ENCODE results near the gene RAB40B.
A peak's percentile ranks its signal among the peaks of the same experiment; 100 is the strongest.
"Not testable (repeated sequence)": the region's sequence is repeated elsewhere in the genome, so short reads cannot be mapped to it uniquely, and the experiment has no call there.

The RAB40B gene

DNA sequence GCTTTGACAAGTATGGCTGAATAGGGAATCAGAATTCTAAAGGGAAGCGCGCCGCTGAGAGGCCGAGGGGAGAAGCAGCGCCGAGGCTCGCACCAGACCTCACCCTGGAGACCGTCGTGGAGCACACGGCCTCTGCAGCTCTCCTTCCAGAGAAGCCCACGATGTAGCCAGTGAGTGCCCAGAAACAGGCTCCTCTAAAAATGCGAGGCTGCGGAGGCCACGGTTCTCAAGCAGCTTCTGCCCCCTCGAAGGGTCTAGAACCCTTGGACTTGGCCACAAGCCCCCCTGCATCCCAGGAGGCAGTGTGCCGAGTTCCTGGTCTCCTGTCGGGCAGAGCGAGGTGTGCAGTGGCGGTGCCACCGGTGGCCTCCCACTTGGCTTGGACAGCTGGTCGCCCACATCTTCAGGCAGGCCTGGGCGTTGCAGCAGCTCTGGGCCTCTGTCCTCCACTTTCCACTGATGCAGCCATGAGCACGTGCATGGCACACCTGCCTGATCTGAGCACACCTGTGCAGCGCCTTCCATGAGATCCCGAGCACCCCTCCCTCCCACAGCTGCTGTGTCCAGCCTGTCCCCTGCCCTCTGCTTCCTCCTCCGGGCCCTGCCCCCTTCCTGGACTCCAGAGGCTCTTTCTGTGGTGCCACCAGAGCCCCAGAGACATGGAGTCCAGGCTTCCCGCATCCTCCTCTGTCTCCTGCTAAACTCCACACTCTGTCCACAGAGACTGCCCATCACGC, 31.4 kb downstream of the RAB40B start:
- DNase-seq, result no peak

DNA sequence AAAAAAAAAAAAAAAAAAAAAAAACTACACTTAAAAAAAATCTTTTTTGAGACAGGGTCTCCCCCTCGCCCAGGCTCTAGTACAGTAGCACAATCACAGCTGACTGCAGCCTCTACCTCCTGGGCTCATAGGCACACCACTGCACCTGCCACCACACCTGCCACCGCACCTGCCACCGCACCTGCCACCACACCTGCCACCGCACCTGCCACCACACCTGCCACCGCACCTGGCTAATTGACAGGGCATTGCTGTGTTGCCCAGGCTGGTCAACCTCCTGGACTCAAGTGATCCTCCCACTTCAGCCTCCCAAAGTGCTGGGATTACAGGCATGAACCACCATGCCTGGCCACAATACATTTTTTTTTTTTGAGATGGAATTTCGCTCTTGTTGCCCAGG, 32.6 kb downstream of the RAB40B start:
- no peak for DNase-seq

DNA sequence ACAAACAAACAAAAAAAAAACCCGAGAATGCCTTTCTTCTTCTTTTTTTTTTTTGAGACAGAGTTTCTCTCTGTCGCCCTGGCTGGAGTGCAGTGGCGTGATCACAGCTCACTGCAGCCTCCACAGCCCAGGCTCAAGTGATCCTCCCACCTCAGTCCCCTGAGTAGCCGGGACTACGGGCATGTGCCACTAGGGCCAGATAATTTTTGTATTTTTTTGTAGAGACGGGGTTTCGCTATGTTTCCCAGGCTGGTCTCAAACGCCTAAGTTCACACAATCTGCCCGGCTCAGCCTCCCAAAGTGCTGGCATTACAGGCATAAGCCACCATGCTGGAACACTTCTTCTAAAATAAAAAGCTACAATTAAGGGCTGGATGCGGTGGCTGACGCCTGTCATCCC, 33.3 kb downstream of the RAB40B start:
- no peak for DNase-seq

DNA sequence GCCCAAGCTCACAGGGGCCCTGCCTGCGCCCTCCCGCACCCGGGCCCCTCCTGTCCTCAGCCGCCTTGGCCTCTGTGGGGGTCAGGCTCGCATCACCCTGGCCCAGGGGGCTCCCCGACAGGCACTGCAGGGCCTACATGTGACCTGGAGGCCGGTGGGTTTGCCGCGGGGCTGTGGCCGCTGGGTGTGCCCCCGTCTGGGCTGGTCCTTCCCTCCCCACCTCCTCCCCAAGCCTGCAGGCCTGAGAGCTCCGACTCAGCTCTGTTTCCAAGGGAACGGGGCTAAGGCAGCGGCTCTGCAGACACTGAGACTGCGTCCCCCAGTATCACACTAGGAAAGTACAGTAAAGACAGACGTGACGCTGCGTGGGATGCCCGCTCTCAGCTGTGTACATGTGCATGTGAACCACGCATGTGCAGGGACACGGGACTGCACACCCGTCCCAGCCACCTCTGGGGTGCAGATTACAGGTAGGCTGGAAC, 33.8 kb downstream of the RAB40B start:
- DNase-seq, result no peak

DNA sequence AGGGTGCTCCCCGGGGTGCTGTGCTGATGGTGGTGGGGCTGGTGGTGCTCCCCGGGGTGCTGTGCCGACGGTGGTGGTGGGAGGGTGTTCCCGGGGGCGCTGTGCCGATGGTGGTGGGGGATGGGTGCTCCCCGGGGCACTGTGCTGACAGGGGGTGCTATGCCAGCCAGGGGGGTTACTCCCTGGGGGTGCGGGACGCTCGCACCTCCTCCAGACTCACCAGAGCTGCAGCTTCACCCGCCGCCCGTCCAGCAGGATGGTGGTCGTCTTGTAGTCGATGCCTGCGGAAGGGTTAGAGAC, 34.3 kb downstream of the RAB40B start:
- DNase-seq, result no peak

DNA sequence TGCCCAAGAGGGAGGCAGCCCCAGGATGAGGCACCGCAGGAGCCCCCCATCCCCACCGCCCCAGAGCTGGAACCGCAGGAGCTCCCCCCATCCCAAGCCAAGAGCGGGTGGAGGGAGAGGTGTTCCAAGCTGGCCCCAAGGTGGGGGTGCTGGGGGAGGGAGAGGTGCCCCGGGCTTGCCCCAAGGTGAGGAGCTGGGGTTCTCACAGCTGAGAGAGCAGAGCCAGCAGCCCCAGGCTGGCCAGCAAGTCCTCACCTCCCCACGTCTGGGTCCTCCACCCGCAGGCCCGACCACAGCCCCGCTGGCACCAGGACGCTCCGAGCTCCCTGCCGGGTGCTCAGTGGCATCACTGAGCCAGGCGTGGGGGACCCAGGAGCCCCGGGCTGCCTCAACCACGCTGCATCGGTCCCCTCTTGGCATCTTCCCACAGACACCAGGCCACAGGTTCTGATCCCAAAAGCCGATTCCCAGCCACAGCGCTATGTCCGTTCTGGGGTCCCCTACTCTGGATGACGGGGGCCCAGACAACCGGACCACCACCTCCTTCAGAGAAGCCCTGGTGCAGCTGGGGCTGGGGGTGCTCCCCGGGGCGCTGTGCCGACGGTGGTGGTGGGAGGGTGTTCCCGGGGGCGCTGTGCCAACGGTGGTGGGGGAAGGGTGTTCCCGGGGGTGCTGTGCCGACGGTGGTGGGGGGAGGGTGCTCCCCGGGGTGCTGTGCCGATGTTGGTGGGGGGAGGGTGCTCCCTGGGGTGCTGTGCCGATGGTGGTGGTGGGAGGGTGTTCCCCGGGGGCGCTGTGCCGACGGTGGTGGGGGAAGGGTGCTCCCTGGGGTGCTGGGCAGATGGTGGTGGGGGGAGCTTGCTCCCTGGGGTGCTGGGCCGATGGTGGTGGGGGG, 34.9 kb downstream of the RAB40B start:
- DNase-seq, result no peak

DNA sequence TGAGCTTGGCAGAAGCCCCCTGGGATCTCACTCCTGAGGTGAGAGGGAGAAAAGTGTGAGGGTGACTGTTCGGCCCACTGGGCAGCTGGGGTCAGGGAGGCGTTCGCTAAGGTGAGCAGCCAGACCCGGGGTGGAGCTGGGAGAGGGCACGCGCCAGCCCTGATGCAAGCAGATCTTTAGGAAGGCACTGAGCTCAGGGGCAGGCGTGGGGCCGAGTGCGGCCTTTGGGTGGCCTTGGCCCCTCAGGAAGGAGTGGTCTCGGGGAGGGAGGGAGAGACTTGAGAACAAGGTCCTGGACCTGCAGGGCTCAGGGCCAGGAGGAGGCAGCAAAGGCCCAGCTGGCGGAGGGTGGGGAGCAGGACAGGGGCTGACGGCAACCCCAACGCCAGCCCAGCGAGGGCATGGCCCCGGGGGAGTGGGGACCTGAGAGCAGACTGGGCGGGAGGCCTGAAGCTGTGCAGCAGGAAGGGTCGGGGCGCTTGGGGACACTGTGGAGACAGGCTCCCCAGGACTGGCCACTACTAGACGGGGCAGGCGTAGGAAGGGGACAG, 35.7 kb downstream of the RAB40B start:
- DNase-seq, result no peak

DNA sequence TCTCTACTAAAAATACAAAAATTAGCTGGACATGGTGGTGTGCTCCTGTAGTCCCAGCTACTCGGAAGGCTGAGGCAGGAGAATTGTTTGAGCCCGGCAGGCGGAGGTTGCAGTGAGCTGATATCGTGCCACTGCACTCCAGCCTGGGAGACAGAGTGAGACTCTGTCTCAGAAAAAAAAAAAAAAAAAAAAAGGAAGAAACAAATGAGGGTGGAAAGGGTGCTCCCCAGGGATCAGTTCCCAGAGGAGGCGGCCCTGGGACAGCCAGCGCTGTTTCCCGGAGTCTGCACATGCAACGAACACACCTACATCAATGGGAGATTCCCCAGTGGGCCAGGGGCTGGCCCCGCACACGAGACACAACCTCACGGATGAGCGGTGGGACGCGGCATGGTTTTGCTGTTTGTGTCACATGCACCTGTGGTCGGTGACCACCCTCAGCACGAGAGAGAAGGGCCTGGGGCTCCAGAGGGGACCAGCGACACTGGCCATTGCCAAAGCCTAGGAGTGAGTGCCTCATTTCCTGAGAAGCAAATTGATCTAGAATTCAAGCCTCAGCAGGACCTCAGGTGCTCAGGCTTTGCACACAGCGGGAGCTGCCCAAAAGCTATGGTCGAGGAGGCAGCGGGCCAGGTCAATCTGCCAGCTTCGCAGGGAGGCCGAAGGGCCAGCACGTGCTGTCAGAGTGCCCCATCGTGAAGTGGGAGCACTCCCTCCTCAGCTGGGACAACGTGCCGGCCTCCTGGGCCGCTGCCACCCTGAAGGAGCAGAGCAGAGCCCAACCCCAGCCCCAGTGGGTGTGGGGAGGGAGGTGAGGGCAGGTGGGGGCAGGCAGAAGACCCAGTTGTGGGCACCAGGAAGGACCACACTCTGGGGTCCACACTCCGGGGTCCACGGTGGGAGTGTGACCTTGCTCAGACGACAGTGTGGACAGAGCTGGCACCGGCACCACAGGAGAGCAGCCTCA, 36.5 kb downstream of the RAB40B start:
- DNase-seq, result no peak

DNA sequence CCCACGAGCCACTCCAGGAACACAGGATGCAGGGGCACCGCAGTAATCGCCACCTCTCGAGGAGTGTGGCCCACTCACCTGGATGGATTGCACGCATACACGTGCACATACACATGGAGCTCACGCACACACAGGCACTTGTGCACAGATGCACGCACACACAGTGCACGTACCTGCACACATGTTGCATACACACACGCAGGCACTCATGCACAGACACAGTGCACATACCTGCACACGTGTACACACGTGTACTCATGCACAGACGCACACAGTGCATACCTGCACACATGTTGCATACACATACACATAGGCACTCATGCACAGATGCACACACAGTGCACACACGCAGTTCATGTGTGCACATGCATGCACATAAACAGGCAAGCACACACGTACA, 38.6 kb downstream of the RAB40B start:
- no peak for DNase-seq

DNA sequence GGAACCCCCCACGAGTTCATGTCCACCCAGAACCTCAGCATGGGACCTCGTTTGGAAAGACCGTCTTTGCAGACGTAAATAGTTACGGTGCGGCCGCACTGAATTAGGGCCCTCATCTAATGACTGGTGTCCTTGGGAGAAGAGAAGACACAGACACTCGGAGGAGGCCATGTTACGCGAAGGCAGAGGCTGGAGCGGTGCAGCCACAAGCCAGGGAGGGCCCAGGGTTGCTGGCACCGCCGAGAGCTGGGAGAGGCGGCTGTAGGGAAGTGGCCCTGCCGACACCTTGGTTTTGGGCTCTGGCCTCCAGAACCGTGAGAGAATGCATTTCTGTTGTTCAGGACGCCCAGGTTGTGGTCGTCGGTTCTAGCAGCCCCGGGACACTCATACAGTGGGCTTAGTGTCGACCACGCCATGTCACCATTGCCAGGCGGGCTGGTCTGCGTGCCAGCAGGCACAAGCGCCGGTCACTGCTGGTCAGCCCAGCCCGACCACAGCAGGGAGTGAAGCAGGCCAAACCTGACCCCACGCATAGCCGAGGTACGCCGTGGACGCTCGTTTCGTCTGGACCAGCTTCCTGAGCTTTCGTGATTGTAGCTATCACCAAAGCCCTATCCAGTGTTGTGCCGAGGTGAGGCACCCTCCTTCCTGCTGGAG, 39.6 kb downstream of the RAB40B start:
- no peak for DNase-seq

DNA sequence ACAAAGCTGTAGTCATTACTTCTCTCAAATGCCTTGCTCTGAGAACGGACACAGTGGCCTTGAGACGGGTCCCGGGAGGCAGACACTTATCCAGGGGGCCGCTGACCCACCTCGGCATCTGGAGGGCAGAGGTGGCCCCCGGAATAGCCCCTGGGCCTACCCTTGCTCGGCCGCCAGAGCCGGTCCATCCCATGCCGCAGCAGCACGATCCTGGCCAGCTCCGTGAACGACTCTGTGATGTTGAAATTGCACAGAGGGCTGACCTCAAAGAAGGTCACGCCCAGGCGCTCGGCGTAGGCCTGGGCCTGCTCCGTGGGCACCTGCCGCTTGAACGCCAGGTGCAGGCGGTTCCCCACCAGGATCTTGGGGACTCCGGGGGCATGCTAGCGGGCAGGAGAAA, 40.2 kb downstream of the RAB40B start:
- no peak for DNase-seq

DNA sequence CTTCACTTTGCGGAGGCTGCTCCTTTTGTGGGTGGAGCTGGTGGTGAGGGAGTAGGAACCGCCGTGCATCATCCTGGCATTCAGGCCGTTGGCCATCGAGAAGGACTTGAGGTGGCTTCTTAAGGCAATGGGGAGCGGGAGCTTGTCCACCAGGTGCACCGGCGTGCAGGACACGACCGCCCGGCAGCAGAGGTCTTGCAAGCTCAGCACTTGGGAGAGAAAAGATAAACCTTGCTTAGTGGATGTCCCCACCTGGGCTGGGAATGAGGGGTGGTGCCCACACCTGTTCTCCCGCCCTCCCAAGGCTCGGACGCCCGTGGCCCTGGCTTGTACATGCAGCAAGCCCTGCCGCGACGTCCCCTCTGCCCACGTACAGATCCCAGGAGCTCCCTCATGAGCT, 40.6 kb downstream of the RAB40B start:
- DNase-seq, result no peak

DNA sequence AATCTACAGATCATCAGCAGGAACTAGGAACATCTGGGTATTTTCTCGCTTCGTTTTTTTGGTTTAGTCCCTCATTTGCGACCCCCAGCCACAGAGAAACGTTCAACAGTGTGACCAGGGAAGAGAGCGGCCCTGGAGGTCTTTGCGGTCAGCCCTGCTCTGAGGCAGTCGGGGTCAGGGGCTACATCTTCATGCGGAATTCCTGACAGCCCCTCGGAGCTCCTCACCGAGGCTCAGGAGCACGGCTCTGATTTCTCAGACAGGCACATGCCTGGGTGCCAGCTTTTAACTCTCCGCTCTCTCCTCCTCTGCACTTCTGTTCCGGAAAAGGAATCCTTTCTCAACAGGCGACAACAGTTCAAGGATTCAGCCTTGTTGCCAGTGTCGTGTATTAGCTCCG, 42.2 kb downstream of the RAB40B start:
- no peak for DNase-seq

DNA sequence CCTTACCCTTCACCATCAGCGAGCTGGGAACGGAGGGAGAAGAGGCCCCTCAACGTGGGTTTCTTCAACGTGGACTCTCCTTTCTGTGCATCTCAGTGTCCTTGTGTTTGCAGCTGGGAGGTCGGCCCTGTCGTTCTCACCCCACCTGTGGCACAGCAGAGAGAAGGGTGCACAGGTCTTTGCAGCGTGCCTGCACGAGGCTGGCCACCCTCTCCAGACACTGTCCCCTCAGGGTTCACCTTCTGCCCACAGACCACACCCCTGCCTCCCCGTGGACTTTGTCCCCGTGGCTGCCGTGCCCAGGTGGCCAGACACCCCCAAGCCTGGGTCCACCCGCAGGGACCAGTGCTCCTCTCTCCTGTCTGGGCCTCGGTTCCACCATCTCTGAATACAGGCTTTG, 43.0 kb downstream of the RAB40B start:
- DNase-seq, result no peak

DNA sequence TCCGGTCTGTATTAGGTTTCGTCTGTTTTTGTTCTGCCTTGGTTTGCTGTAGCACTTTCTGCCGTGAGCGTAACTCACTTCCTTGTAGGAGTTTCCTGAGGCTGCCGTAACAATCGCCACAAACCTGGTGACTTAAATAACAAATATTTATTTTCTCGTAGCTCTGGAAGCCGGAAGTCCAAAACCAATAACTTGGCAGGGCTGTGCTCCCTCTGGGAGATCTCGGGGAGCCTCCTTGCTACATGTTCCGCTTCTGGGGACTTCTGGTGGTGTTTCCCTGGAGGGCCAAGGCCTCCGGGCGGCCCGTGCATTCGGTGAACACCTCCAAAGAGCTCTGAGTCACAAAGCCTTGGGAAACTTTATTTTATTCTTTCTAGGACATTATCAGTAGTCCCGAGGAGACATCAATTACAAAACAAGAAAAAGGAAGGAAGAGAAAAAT, 43.4 kb downstream of the RAB40B start:
- peak; percentile 68 for DNase-seq

DNA sequence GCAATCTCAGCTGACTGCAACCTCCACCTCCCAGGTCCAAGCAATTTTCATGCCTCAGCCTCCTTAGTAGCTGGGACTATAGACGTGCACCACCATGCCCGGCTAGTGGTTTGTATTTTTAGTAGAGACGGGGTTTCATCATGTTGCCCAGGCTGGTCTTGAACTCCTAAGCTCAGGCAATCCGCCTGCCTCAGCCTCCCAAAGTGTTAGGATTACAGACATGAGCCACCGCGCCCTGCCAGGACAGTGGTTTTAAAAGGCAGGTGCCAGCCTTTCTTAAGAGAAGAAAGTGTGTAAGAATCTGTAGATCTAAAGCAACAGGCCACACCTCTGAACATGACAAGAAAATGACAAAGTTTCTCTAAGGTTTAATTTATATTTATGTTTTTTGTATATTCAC, 43.9 kb downstream of the RAB40B start:
- DNase-seq, result not testable (repeated sequence)

DNA sequence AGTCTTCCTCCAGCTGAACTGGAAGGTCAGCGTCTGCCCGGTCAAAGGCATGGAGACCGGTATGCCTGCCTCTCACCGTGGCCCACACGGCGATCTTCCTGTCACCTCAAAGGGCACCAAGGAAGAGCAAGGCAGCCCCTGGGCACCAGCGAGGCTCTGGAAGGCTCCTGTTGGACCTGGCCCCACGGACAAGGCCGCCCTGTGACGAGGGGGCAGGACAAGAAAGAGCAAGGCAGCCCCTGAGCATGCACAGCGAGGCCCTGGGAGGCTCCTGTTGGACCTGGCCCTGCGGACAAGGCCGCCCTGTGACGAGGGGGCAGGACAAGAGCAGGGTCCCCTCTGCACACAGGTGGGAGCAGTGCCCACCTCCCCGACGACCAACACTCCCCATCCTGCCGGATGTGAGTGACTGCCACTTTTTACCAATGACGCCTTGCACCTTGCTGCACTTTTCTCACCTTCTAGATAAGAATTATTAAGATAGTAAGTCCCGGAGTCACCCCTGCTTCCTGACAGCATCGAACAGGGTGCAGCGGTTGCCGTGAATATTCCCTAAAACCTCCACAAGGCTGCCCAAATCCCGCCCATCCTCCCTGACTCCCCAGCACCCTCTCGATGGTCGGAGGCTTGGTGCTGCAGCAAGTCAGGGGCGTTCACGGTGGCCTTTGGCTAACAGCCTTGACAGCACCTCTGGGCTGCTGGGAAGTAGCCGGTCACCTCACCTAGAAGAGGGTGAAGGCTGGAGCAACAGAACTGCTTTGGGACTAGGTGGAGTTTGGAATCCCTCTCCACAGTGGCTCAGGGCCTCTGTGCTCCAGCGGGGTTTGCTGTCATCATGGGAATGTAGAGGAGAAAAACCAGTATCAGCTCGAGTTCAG, 44.6 kb downstream of the RAB40B start:
- no peak for DNase-seq

DNA sequence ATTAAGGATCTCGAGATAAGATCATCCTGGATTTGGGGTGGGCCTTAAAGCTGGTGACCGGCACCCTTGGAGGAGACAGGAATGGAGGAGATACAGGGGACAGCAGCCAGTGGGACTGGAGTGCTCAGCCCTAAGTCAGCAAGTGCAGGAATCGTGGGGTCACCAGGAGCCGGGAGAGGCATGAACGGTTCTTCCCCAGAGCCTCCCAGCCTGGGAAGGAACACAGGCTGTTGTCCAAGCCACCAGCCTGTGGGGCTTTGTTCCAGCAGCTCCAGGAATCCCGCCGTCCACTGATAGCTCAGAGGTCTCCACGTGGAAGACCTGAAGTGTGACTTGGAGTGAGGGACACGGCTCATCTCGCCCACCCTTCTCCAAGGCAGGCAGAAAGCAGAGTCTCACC, 47.8 kb downstream of the RAB40B start:
- DNase-seq, result no peak

DNA sequence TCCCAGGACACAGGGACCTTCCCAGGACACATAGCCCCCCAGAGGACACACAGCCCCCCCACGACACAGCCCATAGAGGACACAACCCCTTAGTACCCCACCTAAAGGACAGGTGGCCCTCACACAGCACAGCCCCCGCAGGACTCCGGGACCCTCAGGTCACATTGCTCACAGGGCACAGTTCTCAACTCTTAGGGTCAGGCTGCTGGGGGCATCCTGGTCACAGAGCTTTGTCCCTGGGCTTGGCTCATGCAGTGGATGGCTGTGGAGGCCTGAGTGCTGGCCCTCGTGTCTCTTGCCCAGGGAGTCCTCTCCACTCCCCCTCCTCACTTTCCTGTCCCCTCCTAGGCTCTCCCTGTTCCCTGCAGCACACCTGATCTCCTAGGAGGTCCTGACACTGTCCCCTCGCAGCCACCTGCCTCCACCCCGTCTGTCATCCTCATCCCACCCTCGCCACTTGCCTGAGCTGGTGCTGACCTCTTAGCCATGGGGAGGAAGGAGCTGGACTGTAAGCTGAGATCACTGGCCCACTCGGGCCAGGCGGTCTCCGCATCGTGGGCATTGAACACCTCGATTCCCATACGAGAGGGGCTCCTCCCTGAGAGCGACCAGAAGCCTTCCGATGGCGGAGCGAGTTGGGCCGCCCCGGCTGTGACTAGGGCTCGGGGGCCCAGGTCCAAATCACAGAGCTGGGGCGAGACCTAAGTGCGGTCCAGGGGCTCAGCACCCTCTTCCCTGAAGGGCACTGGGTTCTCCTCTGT, 48.8 kb downstream of the RAB40B start:
- DNase-seq, result no peak

DNA sequence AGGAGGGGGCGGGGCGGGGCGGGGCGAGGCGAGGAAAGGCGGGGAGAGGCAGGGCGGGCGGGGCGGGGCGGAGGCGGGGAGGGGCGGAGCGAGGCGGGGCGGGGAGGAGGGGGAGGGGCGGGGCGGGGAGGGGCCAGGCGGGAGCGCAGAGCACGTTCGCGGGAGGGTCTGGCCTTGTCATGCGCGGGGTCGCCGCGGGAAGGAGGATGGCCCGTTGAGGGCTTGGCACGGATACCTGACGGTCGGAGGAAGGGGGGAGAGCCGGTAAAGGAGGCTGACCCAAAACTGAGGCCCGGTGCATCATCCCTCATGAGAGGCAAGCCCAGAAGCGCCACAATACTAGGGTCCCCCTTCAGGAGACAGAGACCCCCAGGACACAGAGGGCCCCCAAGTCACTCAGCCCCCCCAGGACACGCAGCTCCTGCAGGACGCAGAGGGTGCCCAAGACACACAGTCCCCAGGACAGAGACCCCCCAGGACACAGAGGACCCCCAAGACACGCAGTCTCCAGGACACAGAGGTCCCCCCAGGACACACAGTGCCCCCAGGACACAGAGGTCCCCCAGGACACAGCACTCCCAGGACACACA, 49.7 kb downstream of the RAB40B start:
- no peak for DNase-seq
